Measurements from ENCODE around the gene DIS3L2.

- no peak for TF ChIP-seq CTCF (IDR thresholded peaks at IDR 0.05)
- TF ChIP-seq POLR2A (IDR thresholded peaks at IDR 0.05): no peak
These were observed 243.0 kb downstream of the DIS3L2 start for GRCh38 chr2:232204457-232204931.
